NCI-H2081 treated with DMSO at 0.1 percent for 48 hours (cell line): ENCODE measurements around the gene TMEM120A.
"Not testable (repeated sequence)": the region's sequence is repeated elsewhere in the genome, so short reads cannot be mapped to it uniquely, and the experiment has no call there.

Experiments used
- DNase-seq: peaks from one replicate; lab custom pipeline; 2025; lab: John Stamatoyannopoulos, UW

TMEM120A gene

GRCh38 chr7:75994388-75995051 is at the start of gene TMEM120A:
Gene TMEM120A (minus strand): TSS chr7:75994595. CDS start chr7:75994570, 25 bp downstream.
- DNase-seq, result peak; percentile 30

- DNase-seq, result no peak
These were observed 45.7 kb upstream of the TMEM120A start for GRCh38 chr7:76040126-76040525.

GRCh38 chr7:76037310-76037709 is 42.9 kb upstream of the TMEM120A start:
- no peak for DNase-seq

- DNase-seq, result no peak
These were observed 37.6 kb upstream of the TMEM120A start for GRCh38 chr7:76031964-76032363.

GRCh38 chr7:76029682-76030081 is 35.3 kb upstream of the TMEM120A start:
- DNase-seq, result peak; percentile 30

GRCh38 chr7:76023002-76023401 is 28.6 kb upstream of the TMEM120A start:
- no peak for DNase-seq

GRCh38 chr7:76022026-76022780 is 27.8 kb upstream of the TMEM120A start:
- no peak for DNase-seq

- DNase-seq, result peak; percentile 17
These were observed 25.8 kb upstream of the TMEM120A start for GRCh38 chr7:76020031-76020714.

GRCh38 chr7:76018520-76018919 is 24.1 kb upstream of the TMEM120A start:
- not testable (repeated sequence) for DNase-seq

GRCh38 chr7:76016191-76016947 is 22.0 kb upstream of the TMEM120A start:
- DNase-seq, result no peak

- DNase-seq, result no peak
These were observed 17.1 kb upstream of the TMEM120A start for GRCh38 chr7:76011442-76011861.

GRCh38 chr7:76009672-76010600 is 15.5 kb upstream of the TMEM120A start:
- no peak for DNase-seq

- no peak for DNase-seq
These were observed 13.8 kb upstream of the TMEM120A start for GRCh38 chr7:76008156-76008687.

GRCh38 chr7:76005004-76005403 is 10.6 kb upstream of the TMEM120A start:
- DNase-seq, result not testable (repeated sequence)

- no peak for DNase-seq
These were observed 9.0 kb upstream of the TMEM120A start for GRCh38 chr7:76003351-76003750.

GRCh38 chr7:76002822-76003221 is 8.4 kb upstream of the TMEM120A start:
- DNase-seq, result no peak

GRCh38 chr7:76002139-76002538 is 7.7 kb upstream of the TMEM120A start:
- DNase-seq, result no peak

GRCh38 chr7:76000566-76000965 is 6.2 kb upstream of the TMEM120A start:
- DNase-seq, result no peak

- no peak for DNase-seq
These were observed 3.6 kb upstream of the TMEM120A start for GRCh38 chr7:75998038-75998437.

GRCh38 chr7:75996476-75996875 is 2.1 kb upstream of the TMEM120A start:
- no peak for DNase-seq

- DNase-seq, result no peak
These were observed 1.6 kb upstream of the TMEM120A start for GRCh38 chr7:75995996-75996395.
